Glutamatergic neuron (in vitro differentiated cells): Measurements from ENCODE around the gene NAA40. TPM values are rescaled to one million over a fixed set of nuclear protein-coding genes. Genes with fewer than 3 reads are reported as not detected.

Experiments
- DNase-seq: peaks from one replicate; pipeline ENCODE4 v3.0.0; 2022
- H3K27ac Mint-ChIP-seq: one replicate; pipeline ENCODE4 v1.8.0; 2020; ENCODE audit warnings: mild to moderate bottlenecking, mixed read lengths, inconsistent platforms; ENCODE audit not compliant: unreplicated experiment
- H3K27me3 Mint-ChIP-seq: one replicate; pipeline ENCODE4 v1.8.0; 2020; ENCODE audit warnings: mild to moderate bottlenecking, moderate library complexity, mixed read lengths, inconsistent platforms; ENCODE audit not compliant: unreplicated experiment
- H3K36me3 Mint-ChIP-seq: one replicate; pipeline ENCODE4 v1.8.0; 2020; ENCODE audit warnings: mild to moderate bottlenecking, mixed read lengths, inconsistent platforms; ENCODE audit not compliant: unreplicated experiment
- H3K4me1 Mint-ChIP-seq: one replicate; pipeline ENCODE4 v1.8.0; 2020; ENCODE audit warnings: mild to moderate bottlenecking, low read depth, mixed read lengths, inconsistent platforms; ENCODE audit not compliant: unreplicated experiment
- H3K4me3 Mint-ChIP-seq: one replicate; pipeline ENCODE4 v1.8.0; 2020; ENCODE audit warnings: mild to moderate bottlenecking, mixed read lengths, inconsistent platforms; ENCODE audit not compliant: unreplicated experiment
- H3K9me3 Mint-ChIP-seq: one replicate; pipeline ENCODE4 v1.8.0; 2020; ENCODE audit warnings: mild to moderate bottlenecking, moderate library complexity, mixed read lengths, inconsistent platforms; ENCODE audit not compliant: unreplicated experiment
- total RNA-seq: library from RNA; stranded (reverse); fragmentation: NEBNext Ultra II Directional; extraction: Animal tissue kit (Norgen Biotek cat#: 25700); gene quantifications from one replicate; pipeline ENCODE4 v1.2.1, GENCODE V29; 2021; ENCODE audit not compliant: unreplicated experiment
- TF ChIP-seq, protein P1 (sequence below): fragments of 200-600 bp; sonication (generic); IDR thresholded peaks from one replicate; pipeline ENCODE4 v1.5.0; 2021; ENCODE audit not compliant: partially characterized antibody, unreplicated experiment

The NAA40 gene
- total RNA-seq, 1 donor from 2014 or later, result 68.0 TPM

DNA sequence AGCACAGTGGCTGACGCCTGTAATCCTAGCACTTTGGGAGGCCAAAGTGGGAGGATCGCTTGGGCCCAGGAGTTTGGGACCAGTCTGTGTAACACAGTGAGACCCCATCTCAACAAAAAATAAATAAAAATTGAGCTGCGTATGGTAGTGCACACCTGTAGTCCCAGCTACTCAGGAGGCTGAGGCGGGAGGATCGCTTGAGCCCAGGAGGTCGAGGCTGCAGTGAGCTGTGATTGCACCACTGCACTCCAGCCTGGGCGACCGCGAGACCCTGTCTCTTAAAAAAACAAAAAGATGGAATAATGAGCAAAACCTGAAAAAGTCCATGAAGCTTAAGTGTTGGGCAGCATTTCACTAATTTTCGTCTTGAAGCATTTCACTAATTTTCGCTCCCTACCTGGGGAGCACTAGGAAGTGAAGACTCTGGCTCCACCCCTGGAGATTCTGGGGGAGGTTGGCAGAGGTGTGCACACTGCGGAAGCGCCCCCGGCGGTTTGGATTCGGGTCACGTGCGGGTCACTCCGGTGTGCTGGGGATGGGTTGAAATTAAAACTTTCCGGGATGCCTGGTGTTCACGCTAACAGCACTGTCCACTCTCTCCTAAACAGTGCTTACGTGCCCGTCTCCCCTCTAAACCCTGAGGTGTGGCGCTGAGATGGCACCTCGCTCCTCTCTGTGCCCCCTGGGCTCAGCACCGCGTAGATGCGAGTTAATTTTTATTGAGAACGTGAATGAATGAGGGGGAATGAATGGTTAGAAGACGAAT is 906 bp upstream of the NAA40 start:
- H3K9me3 Mint-ChIP-seq, result no peaks in the 10 kb centered on the region
- no peaks in the 10 kb centered on the region for H3K36me3 Mint-ChIP-seq
- TF ChIP-seq, protein P1, sequence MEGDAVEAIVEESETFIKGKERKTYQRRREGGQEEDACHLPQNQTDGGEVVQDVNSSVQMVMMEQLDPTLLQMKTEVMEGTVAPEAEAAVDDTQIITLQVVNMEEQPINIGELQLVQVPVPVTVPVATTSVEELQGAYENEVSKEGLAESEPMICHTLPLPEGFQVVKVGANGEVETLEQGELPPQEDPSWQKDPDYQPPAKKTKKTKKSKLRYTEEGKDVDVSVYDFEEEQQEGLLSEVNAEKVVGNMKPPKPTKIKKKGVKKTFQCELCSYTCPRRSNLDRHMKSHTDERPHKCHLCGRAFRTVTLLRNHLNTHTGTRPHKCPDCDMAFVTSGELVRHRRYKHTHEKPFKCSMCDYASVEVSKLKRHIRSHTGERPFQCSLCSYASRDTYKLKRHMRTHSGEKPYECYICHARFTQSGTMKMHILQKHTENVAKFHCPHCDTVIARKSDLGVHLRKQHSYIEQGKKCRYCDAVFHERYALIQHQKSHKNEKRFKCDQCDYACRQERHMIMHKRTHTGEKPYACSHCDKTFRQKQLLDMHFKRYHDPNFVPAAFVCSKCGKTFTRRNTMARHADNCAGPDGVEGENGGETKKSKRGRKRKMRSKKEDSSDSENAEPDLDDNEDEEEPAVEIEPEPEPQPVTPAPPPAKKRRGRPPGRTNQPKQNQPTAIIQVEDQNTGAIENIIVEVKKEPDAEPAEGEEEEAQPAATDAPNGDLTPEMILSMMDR, result no peak
- no peak for DNase-seq
- peaks cover 8% of the 10 kb centered on the region for H3K4me1 Mint-ChIP-seq
- H3K4me3 Mint-ChIP-seq, result peak overlapping the region; percentile 96
- H3K27ac Mint-ChIP-seq, result peak overlapping the region; percentile 71
- peaks cover 14% of the 10 kb centered on the region for H3K27me3 Mint-ChIP-seq

- Mint-ChIP-seq H3K27me3 (peaks cover 11% of the 10 kb centered on the region), H3K9me3 (no peaks in the 10 kb centered on the region), H3K27ac (peak overlapping the region; percentile 60), H3K36me3 (no peaks in the 10 kb centered on the region), H3K4me3 (peak overlapping the region; percentile 91), H3K4me1 (peaks cover 19% of the 10 kb centered on the region)
- no peak for DNase-seq
- TF ChIP-seq, protein P1, result no peak
Measured at GRCh38 chr11:63939397-63939891, 642 bp downstream of the NAA40 start.

DNA sequence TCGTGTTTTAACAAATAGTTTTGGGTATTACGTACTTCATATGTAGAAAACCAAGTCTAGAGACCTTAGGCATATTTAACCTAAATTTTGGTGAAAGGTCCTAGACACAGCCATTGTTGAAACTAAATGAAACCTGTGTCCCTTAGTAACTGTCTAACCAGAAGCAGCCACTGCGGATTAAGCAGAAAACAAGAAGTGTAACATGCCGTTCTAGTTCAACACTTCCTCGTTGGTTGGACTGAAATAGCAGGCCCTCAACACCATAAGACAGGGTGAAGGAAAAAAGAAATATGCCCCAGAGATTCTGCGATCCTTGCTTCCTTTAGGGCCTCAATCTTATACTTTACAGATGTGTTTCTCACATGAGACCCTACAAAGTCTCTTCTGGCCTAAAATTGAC is 2.0 kb downstream of the NAA40 start:
- H3K27me3 Mint-ChIP-seq, result peaks cover 8% of the 10 kb centered on the region
- peaks cover 26% of the 10 kb centered on the region for H3K4me1 Mint-ChIP-seq
- no peaks in the 10 kb centered on the region for H3K9me3 Mint-ChIP-seq
- DNase-seq, result no peak
- TF ChIP-seq, protein P1, result no peak
- no peak overlapping the region for H3K27ac Mint-ChIP-seq
- peak overlapping the region; percentile 74 for H3K4me3 Mint-ChIP-seq
- H3K36me3 Mint-ChIP-seq, result no peaks in the 10 kb centered on the region

GRCh38 chr11:63941901-63942300 is 3.1 kb downstream of the NAA40 start:
- H3K4me1 Mint-ChIP-seq, result peaks cover 28% of the 10 kb centered on the region
- peaks cover 9% of the 10 kb centered on the region for H3K27me3 Mint-ChIP-seq
- H3K27ac Mint-ChIP-seq, result peak overlapping the region; percentile 62
- DNase-seq, result no peak
- TF ChIP-seq, protein P1, result no peak
- no peaks in the 10 kb centered on the region for H3K36me3 Mint-ChIP-seq
- H3K4me3 Mint-ChIP-seq, result peak overlapping the region; percentile 46
- H3K9me3 Mint-ChIP-seq, result no peaks in the 10 kb centered on the region

DNA sequence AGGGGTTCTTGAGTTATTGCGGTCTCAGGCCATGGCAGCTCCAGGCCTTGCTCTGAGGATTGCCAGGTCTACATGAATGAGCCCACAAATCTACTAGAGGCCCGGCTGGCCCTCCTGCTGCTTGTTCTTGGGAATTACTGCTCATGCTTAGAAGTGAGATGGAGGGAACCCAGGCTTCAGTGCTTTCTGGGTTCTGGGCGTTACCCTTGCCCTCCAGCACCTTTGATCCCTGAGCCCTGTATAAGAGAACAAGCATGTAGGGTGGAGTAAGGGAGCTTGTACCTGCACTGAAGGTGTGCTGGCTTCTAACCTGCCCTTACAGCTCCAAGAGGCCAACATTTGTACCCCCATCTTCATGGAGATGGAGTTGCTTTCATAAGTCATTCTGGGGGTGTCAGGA is 4.0 kb downstream of the NAA40 start:
- DNase-seq, result no peak
- peaks cover 7% of the 10 kb centered on the region for H3K27me3 Mint-ChIP-seq
- no peak overlapping the region for H3K4me3 Mint-ChIP-seq
- TF ChIP-seq, protein P1, result no peak
- no peak overlapping the region for H3K27ac Mint-ChIP-seq
- no peaks in the 10 kb centered on the region for H3K9me3 Mint-ChIP-seq
- no peaks in the 10 kb centered on the region for H3K36me3 Mint-ChIP-seq
- H3K4me1 Mint-ChIP-seq, result peaks cover 28% of the 10 kb centered on the region
